ENCODE measurements around the gene LSM7. TPM values are rescaled to one million over a fixed set of nuclear protein-coding genes. Genes with fewer than 3 reads are reported as not detected.

The LSM7 gene
- 10 to 100 TPM; 45.7 to 69.9 TPM for total RNA-seq

GRCh38 chr19:2328401-2329148, at the start of gene LSM7, which contains the start of gene SPPL2B:
LSM7 (minus strand) TSS chr19:2328586; CDS start chr19:2328566, 20 bp downstream.
SPPL2B (plus strand) TSS chr19:2328684; CDS start chr19:2328710, 26 bp downstream.
- ATAC-seq, result peak; percentile 87
- no peaks in the 10 kb centered on the region for H3K27me3 ChIP-seq
- 0 to 1% methylated on average over 21 to 82 of the region's 89 CpGs for WGBS, 2 donors
- DNase-seq, result peak; percentile 91 to 92 (median 92)
- no peaks in the 10 kb centered on the region for H3K9me3 ChIP-seq
- peak within 1 kb of the TSS; percentile 86 to 98 for H3K4me3 ChIP-seq
- TF ChIP-seq CTCF (IDR thresholded peaks at IDR 0.05) (peak in 1 of 7 experiments; percentile 23), POLR2A (IDR thresholded peaks at IDR 0.05) (peak; percentile 41 to 66 (median 60))
- H3K4me1 ChIP-seq, result peaks cover 61% of the 10 kb centered on the region
- intact Hi-C loops (cut with DNase I), result no loop called here
- H3K36me3 ChIP-seq (replicated peaks in 1 of 2; ENCODE audit: insufficient read depth in 1 of 2, low read depth in 2 of 2), result no peaks in the 10 kb centered on the region
- peak within 1 kb of the TSS in 3 of 4 donors; percentile 75 to 80 (median 79) for H3K27ac ChIP-seq

GRCh38 chr19:2376784-2377519, 48.6 kb upstream of the LSM7 start:
- H3K4me1 ChIP-seq, result no peaks in the 10 kb centered on the region
- H3K4me3 ChIP-seq, result no peak overlapping the region
- DNase-seq (no peak), ATAC-seq (no peak)
- H3K27ac ChIP-seq, result no peak overlapping the region
- H3K9me3 ChIP-seq, result peaks cover 0 to 6% (median 0%) of the 10 kb centered on the region in 3 donors
- TF ChIP-seq POLR2A (IDR thresholded peaks at IDR 0.05) (no peak), CTCF (IDR thresholded peaks at IDR 0.05) (no peak)
- 72 to 82% methylated on average over 7 to 15 of the region's 15 CpGs for WGBS, 2 donors
- H3K27me3 ChIP-seq, result no peaks in the 10 kb centered on the region
- intact Hi-C loops (cut with DNase I), result no loop called here
- no peaks in the 10 kb centered on the region for H3K36me3 ChIP-seq (replicated peaks in 1 of 2; ENCODE audit: insufficient read depth in 1 of 2, low read depth in 2 of 2)

GRCh38 chr19:2375353-2376121, 47.2 kb upstream of the LSM7 start:
- ATAC-seq (no peak), DNase-seq (no peak)
- no peak overlapping the region for H3K27ac ChIP-seq
- peaks cover 0 to under 1% (median 0%) of the 10 kb centered on the region in 3 donors for H3K9me3 ChIP-seq
- no peaks in the 10 kb centered on the region for H3K4me1 ChIP-seq
- 68 to 82% methylated on average over 5 to 7 of the region's 7 CpGs for WGBS, 2 donors
- TF ChIP-seq CTCF (IDR thresholded peaks at IDR 0.05) (no peak), POLR2A (IDR thresholded peaks at IDR 0.05) (no peak)
- intact Hi-C loops (cut with DNase I), result no loop called here
- no peaks in the 10 kb centered on the region for H3K36me3 ChIP-seq (replicated peaks in 1 of 2; ENCODE audit: insufficient read depth in 1 of 2, low read depth in 2 of 2)
- no peaks in the 10 kb centered on the region for H3K27me3 ChIP-seq
- H3K4me3 ChIP-seq, result no peak overlapping the region

GRCh38 chr19:2374808-2375207, 46.4 kb upstream of the LSM7 start:
- no peak for TF ChIP-seq CTCF (IDR thresholded peaks at IDR 0.05)
- TF ChIP-seq POLR2A (IDR thresholded peaks at IDR 0.05), result no peak
- intact Hi-C loops (cut with DNase I), result no loop called here
- H3K4me3 ChIP-seq, result no peak overlapping the region
- H3K27me3 ChIP-seq, result no peaks in the 10 kb centered on the region
- no peak for DNase-seq
- no peaks in the 10 kb centered on the region for H3K9me3 ChIP-seq
- 78 to 85% methylated on average over 12 to 13 of the region's 13 CpGs for WGBS, 2 donors
- ATAC-seq, result no peak
- H3K36me3 ChIP-seq (replicated peaks in 1 of 2; ENCODE audit: insufficient read depth in 1 of 2, low read depth in 2 of 2), result no peaks in the 10 kb centered on the region
- no peak overlapping the region for H3K27ac ChIP-seq
- H3K4me1 ChIP-seq, result no peaks in the 10 kb centered on the region
